Measurements from ENCODE around the gene SUSD4. TPM values are rescaled to one million over a fixed set of nuclear protein-coding genes. Genes with fewer than 3 reads are reported as not detected.

Gene SUSD4
- total RNA-seq, 1 donor from 2014 or later, result not detected

GRCh38 chr1:223233019-223233409 lies 131.0 kb downstream of the SUSD4 start:
- H3K4me1 Mint-ChIP-seq (ENCODE audit: low read depth), result peaks cover 17% of the 10 kb centered on the region
- intact Hi-C loops (cut with micrococcal nuclease), result no loop called here
- H3K27ac Mint-ChIP-seq, result no peak overlapping the region
- no peak for DNase-seq (ENCODE audit: low spot score)
- H3K9me3 Mint-ChIP-seq, result peaks cover 4% of the 10 kb centered on the region
- H3K36me3 Mint-ChIP-seq (ENCODE audit: low read depth), result no peaks in the 10 kb centered on the region
- peaks cover 2% of the 10 kb centered on the region for H3K27me3 Mint-ChIP-seq (ENCODE audit: insufficient read depth)
- no peak overlapping the region for H3K4me3 Mint-ChIP-seq

GRCh38 chr1:223231581-223231980 lies 132.4 kb downstream of the SUSD4 start:
- H3K36me3 Mint-ChIP-seq (ENCODE audit: low read depth), result no peaks in the 10 kb centered on the region
- DNase-seq (ENCODE audit: low spot score), result no peak
- intact Hi-C loops (cut with micrococcal nuclease), result no loop called here
- H3K4me1 Mint-ChIP-seq (ENCODE audit: low read depth), result peaks cover 17% of the 10 kb centered on the region
- no peak overlapping the region for H3K27ac Mint-ChIP-seq
- H3K27me3 Mint-ChIP-seq (ENCODE audit: insufficient read depth), result no peaks in the 10 kb centered on the region
- H3K9me3 Mint-ChIP-seq, result no peaks in the 10 kb centered on the region
- H3K4me3 Mint-ChIP-seq, result no peak overlapping the region

- no peaks in the 10 kb centered on the region for H3K27me3 Mint-ChIP-seq (ENCODE audit: insufficient read depth)
- intact Hi-C loops (cut with micrococcal nuclease), result no loop called here
- DNase-seq (ENCODE audit: low spot score), result no peak
- no peak overlapping the region for H3K4me3 Mint-ChIP-seq
- no peaks in the 10 kb centered on the region for H3K9me3 Mint-ChIP-seq
- no peak overlapping the region for H3K27ac Mint-ChIP-seq
- peaks cover 17% of the 10 kb centered on the region for H3K4me1 Mint-ChIP-seq (ENCODE audit: low read depth)
- no peaks in the 10 kb centered on the region for H3K36me3 Mint-ChIP-seq (ENCODE audit: low read depth)
Measured at GRCh38 chr1:223231011-223231572, 132.9 kb downstream of the SUSD4 start.

GRCh38 chr1:223230161-223230881 lies 133.7 kb downstream of the SUSD4 start:
- peaks cover 17% of the 10 kb centered on the region for H3K4me1 Mint-ChIP-seq (ENCODE audit: low read depth)
- no peaks in the 10 kb centered on the region for H3K36me3 Mint-ChIP-seq (ENCODE audit: low read depth)

GRCh38 chr1:223229756-223230155 lies 134.2 kb downstream of the SUSD4 start:
- no peak for DNase-seq (ENCODE audit: low spot score)
- Mint-ChIP-seq H3K27ac (no peak overlapping the region), H3K4me1 (ENCODE audit: low read depth) (peaks cover 17% of the 10 kb centered on the region), H3K9me3 (no peaks in the 10 kb centered on the region), H3K36me3 (ENCODE audit: low read depth) (no peaks in the 10 kb centered on the region), H3K27me3 (ENCODE audit: insufficient read depth) (peaks cover 3% of the 10 kb centered on the region), H3K4me3 (no peak overlapping the region)
- intact Hi-C loops (cut with micrococcal nuclease), result loop anchor here (1.0 kb wide), 2 partner anchors 39 to 96 kb away; no protein-coding TSS in a partner anchor

More at GRCh38 chr1:223230161-223230881, 133.7 kb downstream of the SUSD4 start:
- H3K27ac Mint-ChIP-seq, result peak overlapping the region; percentile 53
- no peaks in the 10 kb centered on the region for H3K9me3 Mint-ChIP-seq
- H3K4me3 Mint-ChIP-seq, result no peak overlapping the region
- DNase-seq (ENCODE audit: low spot score), result no peak
- intact Hi-C loops (cut with micrococcal nuclease), result loop anchor here (1.0 kb wide), 2 partner anchors 40 to 97 kb away; no protein-coding TSS in a partner anchor
- peaks cover 3% of the 10 kb centered on the region for H3K27me3 Mint-ChIP-seq (ENCODE audit: insufficient read depth)

- Mint-ChIP-seq H3K4me3 (no peak overlapping the region), H3K36me3 (ENCODE audit: low read depth) (no peaks in the 10 kb centered on the region), H3K27ac (no peak overlapping the region), H3K4me1 (ENCODE audit: low read depth) (peaks cover 17% of the 10 kb centered on the region), H3K9me3 (no peaks in the 10 kb centered on the region), H3K27me3 (ENCODE audit: insufficient read depth) (peaks cover 3% of the 10 kb centered on the region)
- DNase-seq (ENCODE audit: low spot score), result no peak
- intact Hi-C loops (cut with micrococcal nuclease), result no loop called here
Measured at GRCh38 chr1:223228931-223229528, 134.9 kb downstream of the SUSD4 start.

- H3K4me1 Mint-ChIP-seq (ENCODE audit: low read depth), result peaks cover 12% of the 10 kb centered on the region
- no peaks in the 10 kb centered on the region for H3K9me3 Mint-ChIP-seq
- no peaks in the 10 kb centered on the region for H3K36me3 Mint-ChIP-seq (ENCODE audit: low read depth)
- no peak overlapping the region for H3K27ac Mint-ChIP-seq
- no peak overlapping the region for H3K4me3 Mint-ChIP-seq
- DNase-seq (ENCODE audit: low spot score), result no peak
- intact Hi-C loops (cut with micrococcal nuclease), result no loop called here
- H3K27me3 Mint-ChIP-seq (ENCODE audit: insufficient read depth), result peaks cover 3% of the 10 kb centered on the region
Measured at GRCh38 chr1:223228201-223228600, 135.8 kb downstream of the SUSD4 start.

GRCh38 chr1:223227486-223228196 lies 136.3 kb downstream of the SUSD4 start:
- no peaks in the 10 kb centered on the region for H3K9me3 Mint-ChIP-seq
- intact Hi-C loops (cut with micrococcal nuclease), result no loop called here
- H3K36me3 Mint-ChIP-seq (ENCODE audit: low read depth), result no peaks in the 10 kb centered on the region
- H3K4me1 Mint-ChIP-seq (ENCODE audit: low read depth), result peaks cover 12% of the 10 kb centered on the region
- H3K27me3 Mint-ChIP-seq (ENCODE audit: insufficient read depth), result peaks cover 3% of the 10 kb centered on the region
- no peak overlapping the region for H3K4me3 Mint-ChIP-seq
- no peak overlapping the region for H3K27ac Mint-ChIP-seq
- no peak for DNase-seq (ENCODE audit: low spot score)

GRCh38 chr1:223227031-223227430 lies 136.9 kb downstream of the SUSD4 start:
- Mint-ChIP-seq H3K27ac (no peak overlapping the region), H3K4me1 (ENCODE audit: low read depth) (peaks cover 12% of the 10 kb centered on the region), H3K27me3 (ENCODE audit: insufficient read depth) (peaks cover 3% of the 10 kb centered on the region), H3K4me3 (no peak overlapping the region), H3K36me3 (ENCODE audit: low read depth) (no peaks in the 10 kb centered on the region), H3K9me3 (no peaks in the 10 kb centered on the region)
- intact Hi-C loops (cut with micrococcal nuclease), result no loop called here
- no peak for DNase-seq (ENCODE audit: low spot score)

- H3K27me3 Mint-ChIP-seq (ENCODE audit: insufficient read depth), result peaks cover 3% of the 10 kb centered on the region
- no peak overlapping the region for H3K4me3 Mint-ChIP-seq
- no peak overlapping the region for H3K27ac Mint-ChIP-seq
- peaks cover 12% of the 10 kb centered on the region for H3K4me1 Mint-ChIP-seq (ENCODE audit: low read depth)
- intact Hi-C loops (cut with micrococcal nuclease), result no loop called here
- H3K36me3 Mint-ChIP-seq (ENCODE audit: low read depth), result no peaks in the 10 kb centered on the region
- no peaks in the 10 kb centered on the region for H3K9me3 Mint-ChIP-seq
- DNase-seq (ENCODE audit: low spot score), result no peak
Measured at GRCh38 chr1:223226271-223226670, 137.7 kb downstream of the SUSD4 start.

- intact Hi-C loops (cut with micrococcal nuclease), result no loop called here
- H3K36me3 Mint-ChIP-seq (ENCODE audit: low read depth), result no peaks in the 10 kb centered on the region
- no peaks in the 10 kb centered on the region for H3K9me3 Mint-ChIP-seq
- no peak overlapping the region for H3K4me3 Mint-ChIP-seq
- DNase-seq (ENCODE audit: low spot score), result no peak
- peaks cover 3% of the 10 kb centered on the region for H3K27me3 Mint-ChIP-seq (ENCODE audit: insufficient read depth)
- H3K4me1 Mint-ChIP-seq (ENCODE audit: low read depth), result peaks cover 8% of the 10 kb centered on the region
- no peak overlapping the region for H3K27ac Mint-ChIP-seq
Measured at GRCh38 chr1:223225481-223225880, 138.5 kb downstream of the SUSD4 start.

- Mint-ChIP-seq H3K27ac (no peak overlapping the region), H3K36me3 (ENCODE audit: low read depth) (no peaks in the 10 kb centered on the region), H3K4me3 (no peak overlapping the region), H3K27me3 (ENCODE audit: insufficient read depth) (peaks cover 3% of the 10 kb centered on the region), H3K4me1 (ENCODE audit: low read depth) (peaks cover 4% of the 10 kb centered on the region), H3K9me3 (no peaks in the 10 kb centered on the region)
- intact Hi-C loops (cut with micrococcal nuclease), result no loop called here
- DNase-seq (ENCODE audit: low spot score), result no peak
Measured at GRCh38 chr1:223225061-223225460, 138.9 kb downstream of the SUSD4 start.

- no peak overlapping the region for H3K4me3 Mint-ChIP-seq
- DNase-seq (ENCODE audit: low spot score), result no peak
- H3K27me3 Mint-ChIP-seq (ENCODE audit: insufficient read depth), result peaks cover 3% of the 10 kb centered on the region
- intact Hi-C loops (cut with micrococcal nuclease), result no loop called here
- no peak overlapping the region for H3K27ac Mint-ChIP-seq
- no peaks in the 10 kb centered on the region for H3K36me3 Mint-ChIP-seq (ENCODE audit: low read depth)
- no peaks in the 10 kb centered on the region for H3K9me3 Mint-ChIP-seq
- H3K4me1 Mint-ChIP-seq (ENCODE audit: low read depth), result no peaks in the 10 kb centered on the region
Measured at GRCh38 chr1:223224465-223224864, 139.5 kb downstream of the SUSD4 start.
